ENCODE measurements around the gene GZMH. TPM values are rescaled to one million over a fixed set of nuclear protein-coding genes. Genes with fewer than 3 reads are reported as not detected.

GZMH gene, protein sequence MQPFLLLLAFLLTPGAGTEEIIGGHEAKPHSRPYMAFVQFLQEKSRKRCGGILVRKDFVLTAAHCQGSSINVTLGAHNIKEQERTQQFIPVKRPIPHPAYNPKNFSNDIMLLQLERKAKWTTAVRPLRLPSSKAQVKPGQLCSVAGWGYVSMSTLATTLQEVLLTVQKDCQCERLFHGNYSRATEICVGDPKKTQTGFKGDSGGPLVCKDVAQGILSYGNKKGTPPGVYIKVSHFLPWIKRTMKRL
- not detected for total RNA-seq

DNA sequence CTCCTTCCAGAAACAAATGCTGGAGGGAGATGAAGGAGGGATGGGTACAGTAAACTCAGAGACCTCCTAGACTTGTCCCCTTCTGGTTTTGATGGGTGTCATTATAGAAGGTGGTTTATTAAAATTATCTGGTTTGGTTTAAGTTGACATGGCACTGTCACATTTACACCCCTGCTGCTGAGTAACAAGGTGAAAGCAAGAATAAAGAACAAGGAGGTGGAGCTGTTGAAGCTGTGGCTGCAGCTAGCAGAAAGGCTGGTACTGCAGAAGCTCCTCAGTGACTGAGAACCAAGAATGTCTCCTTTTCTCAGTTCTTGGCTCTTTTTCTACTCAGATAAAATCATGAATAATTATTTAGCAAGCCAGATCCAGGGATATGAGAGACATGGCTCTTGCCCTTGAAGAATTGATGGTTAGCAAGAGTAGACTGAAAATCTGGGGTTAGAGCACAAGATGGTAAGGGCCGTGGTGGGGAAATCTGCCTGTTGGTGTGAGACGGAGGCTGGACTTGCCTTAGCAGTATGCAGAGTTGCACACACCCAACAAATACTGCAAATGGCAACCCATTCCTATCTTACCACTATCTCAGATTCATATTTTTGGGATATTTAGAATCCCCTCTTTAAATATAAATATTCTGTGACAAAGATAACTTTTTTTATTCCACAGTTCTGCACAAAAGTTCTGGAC, at the start of gene GZMH:
TSS of gene GZMH (minus strand) at position 31 of the 690 bp plus-strand sequence. CDS start 72 bp downstream, outside the sequence.

DNA sequence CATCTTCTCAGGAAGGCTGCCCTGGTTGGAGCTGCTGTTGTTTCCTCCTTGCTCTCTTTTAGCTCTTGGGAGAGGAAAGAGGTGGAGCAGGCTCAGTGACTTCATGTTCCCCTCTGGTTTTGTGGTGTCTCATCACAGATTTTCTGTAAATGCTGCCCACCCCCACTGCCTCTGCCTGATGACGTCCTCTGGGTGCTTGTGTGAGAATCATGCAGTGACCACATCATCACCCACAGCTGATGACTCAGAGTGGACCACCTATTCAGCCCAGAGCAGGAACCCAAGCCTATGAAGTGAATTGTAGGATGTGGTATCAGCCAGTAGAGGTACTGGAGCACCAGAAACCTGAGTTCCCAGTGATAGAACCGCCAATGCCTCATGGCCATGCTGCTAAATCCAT, 24.7 kb upstream of the GZMH start, which contains the start of gene GZMB:
TSS of gene GZMB (minus strand) at position 33 of the 400 bp plus-strand sequence. CDS start at position 3, 30 bp downstream.

DNA sequence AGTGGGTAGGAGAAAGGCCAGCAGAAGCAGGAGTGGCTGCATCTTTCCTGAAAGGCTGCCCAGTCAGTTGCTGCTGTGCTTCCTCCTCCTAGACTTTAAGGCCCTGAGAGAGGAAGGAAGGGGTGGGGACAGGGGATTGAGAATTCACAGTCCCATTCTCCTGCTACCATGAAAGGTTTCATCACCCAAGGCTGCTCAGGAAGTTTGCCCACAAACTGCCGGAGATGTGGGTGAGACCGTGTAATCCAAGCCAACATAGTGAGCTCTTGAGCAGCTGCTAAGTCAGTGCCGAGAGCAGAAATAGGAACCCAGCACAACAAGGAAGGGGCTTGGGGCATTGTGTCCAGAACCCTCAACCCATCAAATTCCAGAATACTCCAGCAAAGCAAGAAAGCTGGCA, 33.3 kb downstream of the GZMH start, which contains the start of gene CTSG:
TSS of gene CTSG (minus strand) at position 69 of the 400 bp plus-strand sequence. CDS start at position 42, 27 bp downstream.

Other genes starting within 250 kb of the GZMH start
- 4.4 TPM for gene NFATC4, start 241.5 kb downstream of the GZMH start, total RNA-seq
- gene NYNRIN, start 210.7 kb downstream of the GZMH start, total RNA-seq = 34.7 TPM
- gene CBLN3, start 180.0 kb downstream of the GZMH start, total RNA-seq = not detected
- gene KHNYN, start 179.7 kb downstream of the GZMH start, total RNA-seq = 22.5 TPM
- 24.7 TPM for gene SDR39U1, start 166.9 kb downstream of the GZMH start, total RNA-seq
- not detected for gene CMA1, start 101.4 kb downstream of the GZMH start, total RNA-seq
- gene CTSG, start 33.4 kb downstream of the GZMH start, total RNA-seq = not detected
- gene GZMB, start 24.5 kb upstream of the GZMH start, total RNA-seq = not detected

Measured in parietal lobe (tissue), 1 donor.